NT2/D1 (cell line): ENCODE results near the gene DCC.
A peak's percentile ranks its signal among the peaks of the same experiment; 100 is the strongest.

ENCODE experiments used
- DNase-seq: peaks from one replicate; pipeline ENCODE4 v3.0.0-alpha.2; 2011; ENCODE audit warnings: low read depth, low spot score
- H3K27me3 ChIP-seq: 2 replicates; pipeline ENCODE4 v1.6.0; 2011; ENCODE audit warnings: mild to moderate bottlenecking; ENCODE audit not compliant: insufficient read length, insufficient read depth
- H3K36me3 ChIP-seq: 2 replicates; pipeline ENCODE4 v1.6.1; 2011; ENCODE audit warnings: mild to moderate bottlenecking, low read length, mixed read lengths; ENCODE audit not compliant: insufficient read depth, insufficient read length
- H3K4me1 ChIP-seq: 2 replicates; pipeline ENCODE4 v1.5.1; 2011; ENCODE audit not compliant: insufficient read depth, insufficient read length
- H3K4me3 ChIP-seq: 2 replicates; pipeline ENCODE4 v1.5.1; 2011; ENCODE audit warnings: low read depth; ENCODE audit not compliant: insufficient read length
- H3K9ac ChIP-seq: 2 replicates; pipeline ENCODE4 v1.6.0; 2011; ENCODE audit warnings: low read depth; ENCODE audit not compliant: insufficient read length
- H3K9me3 ChIP-seq: 2 replicates; pipeline ENCODE4 v1.5.1; 2011; ENCODE audit warnings: mild to moderate bottlenecking, low read length; ENCODE audit not compliant: insufficient read depth
- SUZ12 ChIP-seq: IDR thresholded peaks from 2 replicates; pipeline ENCODE4 v1.6.1; 2011; ENCODE audit not compliant: insufficient read length, insufficient read depth; ENCODE audit errors: extremely low read depth
- YY1 ChIP-seq: IDR thresholded peaks from 2 replicates; pipeline ENCODE4 v1.6.1; 2011; ENCODE audit not compliant: insufficient read length, insufficient read depth
- ZNF274 ChIP-seq: IDR thresholded peaks from 2 replicates; pipeline ENCODE4 v1.6.1; 2011; ENCODE audit warnings: mild to moderate bottlenecking, low read depth, low read length

Gene DCC

DNA sequence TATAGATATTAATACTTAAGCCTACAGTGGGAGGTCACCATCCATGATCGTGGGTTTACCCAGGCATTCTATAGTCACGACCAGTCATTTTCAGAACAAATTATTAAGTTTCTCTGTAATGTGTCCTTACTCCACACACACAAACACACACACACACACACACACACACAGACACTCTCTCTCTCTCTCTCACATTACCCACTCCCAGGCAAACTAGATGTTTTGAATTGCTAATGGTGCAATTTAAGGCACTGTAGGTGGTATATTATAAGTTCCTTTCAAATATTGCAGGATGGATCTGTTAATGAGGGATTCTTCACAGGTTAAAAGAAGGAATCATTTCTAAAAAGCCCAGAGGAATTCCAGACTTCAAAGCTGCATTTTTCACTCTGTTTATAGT, 1226.6 kb downstream of the DCC start:
- TF ChIP-seq ZNF274: no peak
- no peak for TF ChIP-seq YY1
- no peak for TF ChIP-seq SUZ12
- DNase-seq: no peak
- no peaks in the 10 kb centered on the region for H3K27me3 ChIP-seq

DNA sequence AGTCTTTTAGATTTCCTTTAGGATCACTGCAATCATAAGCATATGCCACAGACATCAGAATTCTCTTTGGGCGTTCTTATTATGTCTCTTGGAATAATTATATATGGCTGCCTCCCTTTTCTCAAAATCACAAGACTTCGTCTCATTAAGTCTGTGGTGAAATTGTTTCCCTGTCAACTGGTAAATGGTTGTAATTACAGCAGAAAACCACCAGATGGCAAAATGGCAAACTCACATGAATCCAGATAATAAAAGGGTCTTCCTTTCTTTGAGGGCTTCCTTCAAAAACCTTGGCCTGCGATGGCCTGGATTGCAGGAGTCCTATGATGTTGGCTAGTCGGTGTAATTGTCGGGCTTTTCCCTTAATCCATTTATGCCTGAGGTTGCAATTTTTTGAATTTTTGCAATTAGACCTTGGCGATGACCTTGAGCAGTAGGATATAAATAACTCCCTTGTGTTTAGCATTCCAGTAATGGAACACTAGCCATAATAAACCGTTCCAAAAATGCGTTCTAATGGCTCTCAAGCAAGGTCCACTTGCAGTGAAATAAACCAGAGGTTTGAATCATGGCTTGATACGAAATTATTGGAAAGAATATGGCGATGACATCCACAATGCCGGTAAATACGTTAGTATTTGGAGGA, 1228.1 kb downstream of the DCC start:
- H3K36me3 ChIP-seq: no peaks in the 10 kb centered on the region
- H3K27me3 ChIP-seq: no peaks in the 10 kb centered on the region
- DNase-seq: peak; percentile 32
- H3K9me3 ChIP-seq: no peaks in the 10 kb centered on the region
- H3K4me3 ChIP-seq: no peak overlapping the region
- no peaks in the 10 kb centered on the region for H3K4me1 ChIP-seq
- TF ChIP-seq YY1 (no peak), SUZ12 (no peak), ZNF274 (no peak)
- H3K9ac ChIP-seq: no peak overlapping the region

More for the DNA sequence above, 1226.6 kb downstream of the DCC start:
- no peaks in the 10 kb centered on the region for H3K36me3 ChIP-seq
- no peaks in the 10 kb centered on the region for H3K4me1 ChIP-seq
- no peak overlapping the region for H3K4me3 ChIP-seq
- H3K9ac ChIP-seq: no peak overlapping the region
- no peaks in the 10 kb centered on the region for H3K9me3 ChIP-seq
